Measurements from ENCODE around the gene TDRD1.

Gene TDRD1

GRCh38 chr10:114265392-114266053 lies 86.4 kb downstream of the TDRD1 start:
- DNase-seq (ENCODE audit: low read depth in 3 of 3): no peak

GRCh38 chr10:114266521-114266920 lies 87.4 kb downstream of the TDRD1 start:
- DNase-seq (ENCODE audit: low read depth in 3 of 3): no peak

DNA sequence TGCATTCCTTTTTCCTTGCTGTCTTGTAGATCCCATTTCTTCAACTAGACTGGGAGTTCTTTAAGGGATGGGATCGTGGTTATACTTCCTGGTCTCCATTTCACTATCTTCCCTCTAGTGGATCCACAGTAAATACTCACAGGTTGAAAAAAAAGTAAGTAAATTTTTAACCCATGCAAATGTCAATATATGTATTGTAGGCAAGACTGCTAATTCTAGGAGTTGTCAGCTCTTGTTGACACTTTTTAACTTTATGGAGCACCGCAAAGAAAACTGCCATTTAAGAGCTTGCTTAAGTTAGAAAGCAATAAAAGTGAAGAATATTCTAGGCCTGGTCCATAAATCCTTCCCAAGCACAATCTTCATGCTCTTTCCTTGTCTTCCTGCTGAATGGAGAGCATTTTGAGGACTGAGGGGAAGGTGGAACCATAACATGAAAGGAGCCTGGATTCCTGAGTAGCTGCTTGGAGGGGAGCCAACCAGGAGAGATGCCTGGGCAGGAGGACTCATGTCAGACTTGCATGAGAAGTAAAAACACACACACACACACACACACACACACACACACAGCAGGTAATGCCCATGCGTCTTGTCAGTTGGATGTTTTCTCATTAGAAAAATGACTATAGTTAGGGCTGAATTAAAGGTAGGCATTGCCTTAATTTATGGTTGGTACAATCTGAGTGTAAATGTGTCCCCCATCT lies 92.1 kb downstream of the TDRD1 start:
- no peak for DNase-seq (ENCODE audit: low read depth in 3 of 3)

GRCh38 chr10:114271779-114272167 lies 92.6 kb downstream of the TDRD1 start:
- no peak for DNase-seq (ENCODE audit: low read depth in 3 of 3)

GRCh38 chr10:114272696-114273095 lies 93.5 kb downstream of the TDRD1 start:
- no peak for DNase-seq (ENCODE audit: low read depth in 3 of 3)

GRCh38 chr10:114273910-114274309 lies 94.8 kb downstream of the TDRD1 start:
- DNase-seq (ENCODE audit: low read depth in 3 of 3): no peak

DNA sequence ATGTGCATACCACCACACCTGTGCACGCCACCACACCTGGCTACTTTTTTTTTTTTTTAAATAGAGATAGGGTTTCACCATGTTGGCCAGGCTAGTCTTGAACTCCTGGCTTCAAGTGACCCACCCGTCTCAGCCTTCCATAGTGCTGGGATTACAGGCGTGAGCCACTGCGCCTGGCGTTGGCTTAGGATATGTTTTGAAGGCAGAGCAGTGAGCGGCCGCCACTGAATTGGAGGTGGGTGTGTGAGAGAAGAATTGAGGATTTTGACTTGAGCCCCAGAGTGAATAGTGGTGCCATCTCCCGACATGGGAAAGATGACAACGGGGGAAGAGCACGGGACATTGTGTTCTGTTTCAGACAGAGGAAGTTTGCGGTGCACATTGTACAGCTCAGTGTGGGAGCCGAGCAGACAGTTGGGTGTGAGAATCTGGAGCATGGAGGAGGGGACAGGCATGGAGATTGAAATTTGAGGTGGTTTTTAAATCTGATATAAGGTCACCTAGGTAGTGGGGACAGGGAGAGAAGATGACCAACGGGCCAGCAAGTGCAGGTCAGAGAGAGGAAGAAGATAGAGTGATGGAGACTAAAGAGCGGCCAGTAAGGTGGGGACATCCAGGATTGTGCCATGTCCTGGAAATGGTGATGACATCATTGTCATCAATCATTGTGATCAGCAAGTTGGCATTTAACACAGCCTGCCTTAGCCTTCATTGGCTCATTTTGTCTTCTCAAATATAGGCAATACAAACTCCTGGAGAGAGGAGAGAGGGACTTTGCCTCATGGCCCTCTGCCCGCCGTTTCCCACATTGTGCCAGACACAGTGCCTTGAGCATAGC lies 95.7 kb downstream of the TDRD1 start:
- DNase-seq (ENCODE audit: low read depth in 3 of 3): no peak

DNA sequence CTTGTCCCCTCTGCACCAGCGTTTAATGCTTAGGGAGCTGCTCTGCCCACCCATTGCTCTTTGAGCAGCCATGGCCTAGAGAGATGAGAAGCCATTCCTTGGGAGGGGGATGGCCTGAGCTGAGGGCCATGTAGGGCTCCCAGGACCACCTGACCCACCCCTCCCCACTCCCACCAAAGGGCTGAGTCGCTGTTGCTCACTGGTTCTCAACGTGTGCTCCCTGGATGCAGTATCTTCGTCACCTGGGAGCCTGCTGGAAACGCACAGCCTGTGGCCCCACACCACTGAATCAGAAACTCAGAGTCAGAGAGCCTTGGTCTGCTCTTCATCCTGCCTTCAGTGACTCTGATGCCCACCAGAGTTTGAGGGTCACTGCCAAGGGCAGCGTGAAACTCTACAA lies 96.9 kb downstream of the TDRD1 start:
- DNase-seq (ENCODE audit: low read depth in 3 of 3): no peak

- no peak for DNase-seq (ENCODE audit: low read depth in 3 of 3)
These were observed 97.5 kb downstream of the TDRD1 start for GRCh38 chr10:114276671-114277070.

GRCh38 chr10:114278140-114278883 lies 99.2 kb downstream of the TDRD1 start:
- DNase-seq (ENCODE audit: low read depth in 3 of 3): no peak

DNA sequence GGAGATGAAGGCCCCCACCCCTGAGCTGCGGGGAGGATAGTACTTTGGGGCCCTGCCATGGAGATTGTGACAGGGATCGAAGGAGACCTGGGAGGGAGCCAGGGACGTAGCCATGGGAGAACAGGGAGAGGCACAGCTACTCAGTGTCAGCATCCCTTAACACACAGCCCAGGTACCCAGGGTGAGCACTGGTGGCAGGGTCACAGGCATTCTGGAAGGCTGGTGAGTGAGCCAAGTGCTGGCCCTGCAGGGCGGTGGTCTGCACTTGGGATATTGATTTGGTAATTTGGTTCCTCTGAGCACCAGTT lies 99.7 kb downstream of the TDRD1 start:
- DNase-seq (ENCODE audit: low read depth in 3 of 3): no peak

DNA sequence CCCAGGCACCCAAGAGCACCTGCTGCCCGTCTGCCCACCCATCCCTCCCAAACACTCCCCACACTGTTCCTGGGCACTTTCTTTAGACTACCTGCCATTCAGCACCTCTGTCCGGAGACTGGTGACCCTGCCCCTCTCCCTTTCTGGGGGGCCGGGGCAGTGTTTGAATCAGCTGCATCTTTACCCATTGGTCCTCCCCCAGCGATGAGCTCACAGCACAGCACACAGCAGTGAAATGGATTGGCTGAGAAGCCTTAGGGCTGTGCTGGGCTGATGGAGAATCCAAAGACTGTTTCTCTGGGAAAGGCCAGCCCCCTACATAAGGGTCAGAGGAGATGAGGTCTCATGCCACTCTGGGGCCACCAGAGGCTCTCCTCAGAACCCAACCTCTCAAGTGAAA lies 100.1 kb downstream of the TDRD1 start:
- no peak for DNase-seq (ENCODE audit: low read depth in 3 of 3)

DNA sequence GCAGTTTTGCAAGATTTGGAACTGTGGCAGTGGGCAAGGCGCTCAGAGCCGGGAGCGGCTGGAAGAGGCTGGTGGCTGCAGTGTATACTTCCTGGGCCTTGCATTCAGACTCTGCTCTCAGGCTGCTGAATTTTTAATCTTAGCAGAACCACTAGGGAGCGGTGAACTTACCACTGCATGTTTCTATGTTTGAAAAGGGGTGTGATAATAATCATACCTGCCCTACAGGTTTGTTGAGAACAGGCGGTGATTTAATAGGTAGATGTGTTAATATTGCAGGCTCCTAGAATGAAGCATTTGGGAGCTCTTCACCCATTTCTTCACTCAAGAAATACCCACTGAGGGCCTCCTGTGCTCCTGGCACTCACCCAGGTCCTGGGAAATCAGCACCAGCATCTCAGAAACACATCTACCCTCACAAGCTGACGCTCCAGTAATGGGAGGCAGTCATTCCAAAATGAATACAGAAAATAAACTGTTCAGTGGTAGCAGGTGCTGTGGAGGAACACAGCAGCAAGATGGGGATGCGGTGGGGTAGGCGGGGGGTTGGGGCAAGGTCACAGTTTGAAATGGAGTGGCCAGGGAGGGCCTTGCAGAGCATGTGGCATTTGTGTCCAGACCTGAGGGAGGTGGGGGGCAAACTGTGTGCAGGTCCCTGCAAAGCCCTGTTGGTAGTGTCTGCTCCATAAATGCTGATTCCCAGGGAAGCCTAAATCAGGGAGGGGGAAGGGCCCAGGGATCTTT lies 100.9 kb downstream of the TDRD1 start:
- DNase-seq (ENCODE audit: low read depth in 3 of 3): no peak

- no peak for DNase-seq (ENCODE audit: low read depth in 3 of 3)
These were observed 101.9 kb downstream of the TDRD1 start for GRCh38 chr10:114281006-114281405.

- DNase-seq (ENCODE audit: low read depth in 3 of 3): no peak
These were observed 102.3 kb downstream of the TDRD1 start for GRCh38 chr10:114281461-114281860.
